ENCODE measurements around the gene RDH5.

RDH5 gene

GRCh38 chr12:55702861-55703260 is 17.3 kb upstream of the RDH5 start:
- TF ChIP-seq ZFX (IDR thresholded peaks at IDR 0.05): no peak
- no peak overlapping the region for H3K27ac ChIP-seq

DNA sequence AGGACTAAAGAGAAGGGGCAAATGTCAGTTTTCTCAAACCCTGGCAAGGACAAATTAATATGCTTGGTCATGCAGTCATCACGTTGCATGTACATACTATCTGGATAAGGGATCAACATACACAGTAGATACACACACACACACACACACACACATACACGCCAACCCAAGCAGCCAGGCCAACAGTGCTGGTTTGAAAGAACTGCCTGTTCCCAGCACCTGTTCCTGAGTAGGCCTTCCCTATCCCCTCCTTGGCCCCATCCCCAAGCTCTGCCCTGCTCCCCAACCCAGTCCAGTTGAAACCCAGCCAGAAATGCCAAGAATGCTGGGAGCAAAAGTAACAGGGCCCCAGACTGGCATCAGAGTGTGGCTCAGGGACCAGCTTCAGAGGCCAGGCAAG is 16.9 kb upstream of the RDH5 start:
- no peak for TF ChIP-seq CTCF (conservative IDR thresholded peaks at IDR 0.05)
- TF ChIP-seq ZFX (IDR thresholded peaks at IDR 0.05): no peak

DNA sequence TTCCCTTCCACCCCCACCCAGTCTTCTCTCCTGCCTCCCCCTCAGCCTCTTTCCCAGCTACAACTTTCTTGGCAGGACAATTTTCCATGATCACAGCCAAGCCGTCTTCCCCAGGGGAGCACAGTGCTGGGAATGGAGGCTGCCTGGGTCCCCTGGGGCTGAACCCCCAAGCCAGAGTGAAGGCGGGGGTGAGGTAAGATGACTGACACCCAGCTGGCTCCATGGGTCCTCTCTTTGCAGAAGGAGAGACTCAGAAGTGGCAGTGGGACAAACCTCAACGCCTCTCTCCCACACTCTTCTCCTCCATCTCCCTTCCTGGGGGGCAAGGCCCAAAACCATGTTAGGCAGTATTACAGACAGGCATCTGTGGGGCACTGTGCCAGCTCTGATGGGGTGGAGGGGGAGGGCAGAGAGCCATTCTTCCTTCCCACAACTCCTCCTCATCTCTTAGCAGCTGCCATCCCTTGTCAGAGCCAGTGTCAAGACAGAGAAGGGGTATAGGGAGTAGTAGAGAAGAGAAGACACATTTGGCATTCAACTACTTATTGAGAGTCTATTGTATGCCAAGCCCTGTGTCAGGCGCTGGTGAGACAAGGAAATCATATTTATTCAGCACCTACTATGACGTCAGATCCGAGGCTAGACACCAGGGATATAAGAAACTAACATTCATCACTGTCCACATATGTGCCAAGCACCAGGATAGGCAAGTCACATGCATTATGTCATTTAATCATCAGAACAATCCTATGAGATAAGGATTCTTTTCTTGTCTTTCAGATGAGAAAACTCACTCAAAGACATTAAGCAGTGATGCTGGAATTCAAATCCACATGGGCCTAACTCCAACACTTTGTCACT is 16.1 kb upstream of the RDH5 start:
- TF ChIP-seq ZFX (IDR thresholded peaks at IDR 0.05): no peak
- TF ChIP-seq CTCF (conservative IDR thresholded peaks at IDR 0.05): no peak
- H3K27ac ChIP-seq: no peak overlapping the region

More for the DNA sequence above, 16.9 kb upstream of the RDH5 start:
- H3K27ac ChIP-seq: no peak overlapping the region

DNA sequence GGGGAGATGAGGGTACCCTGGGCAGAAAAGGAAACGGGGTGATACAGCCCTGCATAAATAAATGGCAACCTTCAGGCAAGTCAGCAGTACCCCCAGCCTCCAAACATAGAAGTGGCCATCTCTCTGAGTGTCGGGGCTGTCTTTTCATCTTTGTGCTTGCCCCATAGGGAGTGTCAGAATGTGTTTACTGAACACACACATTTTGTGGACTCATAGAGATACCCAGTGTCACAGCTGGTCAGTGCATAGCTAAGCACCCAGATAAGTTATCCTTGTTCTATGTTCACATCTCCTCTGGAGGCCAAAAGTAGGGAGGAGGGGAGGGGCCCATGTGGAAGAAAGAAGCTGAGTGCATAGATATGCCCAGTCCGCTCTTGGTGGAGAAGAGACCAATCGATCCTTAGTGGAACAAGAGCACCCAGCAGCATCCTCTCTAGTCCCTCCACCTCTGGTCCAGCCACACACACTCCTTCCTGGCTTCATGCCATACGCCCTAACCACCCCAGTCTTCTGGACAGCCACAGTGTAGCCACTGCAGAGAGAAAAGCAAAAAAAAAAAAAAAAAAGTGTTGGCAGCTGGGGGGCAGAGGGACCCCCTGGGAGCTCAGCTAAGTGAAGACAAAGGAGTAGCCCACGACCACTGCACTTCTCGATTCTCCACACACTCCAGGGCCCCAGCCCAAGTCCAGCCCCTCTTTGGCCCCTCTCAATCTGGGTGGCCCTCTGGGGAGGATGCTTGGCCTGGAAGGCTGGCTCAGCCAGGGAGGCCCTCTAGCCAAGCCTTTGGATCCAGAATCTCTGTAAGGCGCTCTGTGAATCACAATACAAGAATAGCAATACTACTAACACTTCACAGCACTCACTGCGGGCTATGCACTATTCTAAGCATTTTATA is 15.1 kb upstream of the RDH5 start:
- no peak for TF ChIP-seq ZFX (IDR thresholded peaks at IDR 0.05)

GRCh38 chr12:55705782-55706402 is 14.3 kb upstream of the RDH5 start:
- no peak overlapping the region for H3K27ac ChIP-seq
- TF ChIP-seq ZFX (IDR thresholded peaks at IDR 0.05): no peak
- TF ChIP-seq CTCF (conservative IDR thresholded peaks at IDR 0.05): no peak; the same call in 1 of the 2 replicates

More for the DNA sequence above, 15.1 kb upstream of the RDH5 start:
- no peak overlapping the region for H3K27ac ChIP-seq

DNA sequence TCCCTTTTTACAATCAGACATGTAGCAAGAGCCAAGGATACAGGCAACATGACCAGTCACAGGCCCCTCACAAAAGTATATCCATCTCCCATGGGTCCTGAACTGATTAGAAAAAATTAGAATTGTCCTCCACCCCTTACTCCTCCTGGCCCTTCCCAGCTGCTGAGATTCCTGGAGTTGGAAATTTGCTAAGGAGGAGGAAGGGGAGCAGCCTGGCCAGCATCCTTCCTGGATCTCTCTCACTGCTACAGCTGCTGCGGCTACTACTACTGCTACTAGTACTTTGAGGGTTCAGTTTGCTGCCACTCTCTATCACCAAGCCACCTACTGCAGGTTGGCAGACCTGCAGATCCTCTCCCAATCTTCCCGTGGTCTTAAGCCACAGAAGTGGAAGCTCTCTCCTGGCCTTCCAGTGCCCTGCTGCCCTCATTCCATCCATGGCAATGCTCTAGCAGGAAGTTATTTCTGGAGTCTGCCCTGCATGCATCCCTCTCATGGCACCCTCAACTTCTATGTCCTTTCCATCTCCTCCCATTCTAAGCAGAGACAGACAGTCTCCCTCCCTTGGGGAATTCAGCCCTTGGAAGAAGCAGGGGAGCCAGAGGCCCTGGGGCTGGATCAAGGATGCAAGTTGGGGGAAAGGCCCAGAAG is 13.5 kb upstream of the RDH5 start:
- no peak overlapping the region for H3K27ac ChIP-seq
- TF ChIP-seq CTCF (conservative IDR thresholded peaks at IDR 0.05): no peak
- no peak for TF ChIP-seq ZFX (IDR thresholded peaks at IDR 0.05)

- TF ChIP-seq ZFX (IDR thresholded peaks at IDR 0.05): no peak
- no peak for TF ChIP-seq CTCF (conservative IDR thresholded peaks at IDR 0.05)
- H3K27ac ChIP-seq: no peak overlapping the region
Measured at GRCh38 chr12:55707219-55707671, 12.9 kb upstream of the RDH5 start.

All from C4-2B (cell line).